CD14-positive monocyte (primary cell): Measurements from ENCODE around the gene TIGD2. TPM values are rescaled to one million over a fixed set of nuclear protein-coding genes. Genes with fewer than 3 reads are reported as not detected.

Source experiments
- DNase-seq, 3 donors: peaks; one replicate each; pipeline ENCODE4 v3.0.0-alpha.2; 2011 to 2022
- H2AFZ ChIP-seq: 2 replicates; pipeline ENCODE4 v1.6.0; 2012; ENCODE audit warnings: mild to moderate bottlenecking, low read depth, low read length, inconsistent platforms; ENCODE audit not compliant: insufficient read depth, poor library complexity, severe bottlenecking
- H3K27ac ChIP-seq, 2 donors: 1 replicate in 1 of 2; 2 replicates in 1 of 2; pipeline ENCODE4 v1.5.1; 2012 to 2013; ENCODE audit warnings: low read length in 2 of 2, control low read depth in 1 of 2, inconsistent platforms in 1 of 2, low read depth in 1 of 2, mild to moderate bottlenecking in 1 of 2
- H3K27me3 ChIP-seq, 2 donors: one replicate each; pipeline versions ENCODE4 v1.6.0 to v1.6.1; 2011 to 2013; ENCODE audit warnings: low read length in 2 of 2; ENCODE audit not compliant: control insufficient read depth in 2 of 2, insufficient read depth in 2 of 2
- H3K36me3 ChIP-seq, 2 donors: replicated peaks in 1 of 2; 1 replicate in 1 of 2; 2 replicates in 1 of 2; pipeline versions ENCODE4 v1.5.1 to v1.6.1; 2012 to 2013; ENCODE audit warnings: low read length in 2 of 2, control low read depth in 1 of 2, inconsistent platforms in 1 of 2, mild to moderate bottlenecking in 1 of 2; ENCODE audit not compliant: insufficient read depth in 2 of 2, control insufficient read depth in 1 of 2
- H3K4me1 ChIP-seq, 2 donors: 1 replicate in 1 of 2; 2 replicates in 1 of 2; pipeline versions ENCODE4 v1.5.1 to v1.6.1; 2012 to 2013; ENCODE audit warnings: low read length in 2 of 2, control low read depth in 1 of 2, inconsistent platforms in 1 of 2, mild to moderate bottlenecking in 1 of 2, moderate library complexity in 1 of 2; ENCODE audit not compliant: insufficient read depth in 2 of 2, control insufficient read depth in 1 of 2
- H3K4me2 ChIP-seq: replicated peaks from 2 replicates; pipeline ENCODE3; 2012; ENCODE audit warnings: low read length, moderate library complexity, mild to moderate bottlenecking; ENCODE audit not compliant: poor library complexity, severe bottlenecking; ENCODE audit errors: extremely low read depth
- H3K4me3 ChIP-seq, 3 experiments: fragments of 200-600 bp in 1 of 3; sonication (generic) in 1 of 3; replicated peaks in 1 of 3; 1 replicate in 2 of 3; 2 replicates in 1 of 3; pipeline ENCODE4 v1.5.1; 2011 to 2013; ENCODE audit warnings: low read length in 3 of 3, mild to moderate bottlenecking in 3 of 3, control low read depth in 2 of 3, low read depth in 2 of 3, inconsistent platforms in 1 of 3, moderate library complexity in 1 of 3
- H3K79me2 ChIP-seq: 2 replicates; pipeline ENCODE4 v1.6.0; 2012; ENCODE audit warnings: mild to moderate bottlenecking, control low read depth, inconsistent platforms, low read length, moderate library complexity; ENCODE audit not compliant: insufficient read depth
- H3K9ac ChIP-seq: 2 replicates; pipeline ENCODE4 v1.6.0; 2017; ENCODE audit warnings: low read length, mild to moderate bottlenecking; ENCODE audit not compliant: insufficient read depth, poor library complexity, severe bottlenecking
- H3K9me3 ChIP-seq, 2 donors: replicated peaks in 1 of 2; 1 replicate in 1 of 2; 2 replicates in 1 of 2; pipeline versions ENCODE4 v1.5.1 to v1.6.1; 2012 to 2013; ENCODE audit warnings: low read length in 2 of 2, control low read depth in 1 of 2; ENCODE audit not compliant: control insufficient read depth in 1 of 2, insufficient read depth in 1 of 2
- H4K20me1 ChIP-seq: 2 replicates; pipeline ENCODE4 v1.6.0; 2012; ENCODE audit warnings: mild to moderate bottlenecking, low read length, control low read depth, moderate library complexity; ENCODE audit not compliant: insufficient read depth
- H3K27ac Mint-ChIP-seq, 7 donors: one replicate each; pipeline ENCODE4 v1.8.0; 2020; ENCODE audit warnings: mild to moderate bottlenecking in 7 of 7, mixed read lengths in 7 of 7, moderate library complexity in 6 of 7, inconsistent platforms in 2 of 7
- H3K27me3 Mint-ChIP-seq, 3 donors: one replicate each; pipeline ENCODE4 v1.8.0; 2021 to 2022; ENCODE audit warnings: low read depth in 3 of 3, mild to moderate bottlenecking in 3 of 3, mixed read lengths in 3 of 3, moderate library complexity in 3 of 3, inconsistent platforms in 1 of 3
- H3K36me3 Mint-ChIP-seq, 2 donors: one replicate each; pipeline ENCODE4 v1.8.0; 2020; ENCODE audit warnings: mixed read lengths in 2 of 2, inconsistent platforms in 1 of 2, mild to moderate bottlenecking in 1 of 2
- H3K4me1 Mint-ChIP-seq: one replicate; pipeline ENCODE4 v1.8.0; 2020; ENCODE audit warnings: mild to moderate bottlenecking, mixed read lengths
- H3K4me3 Mint-ChIP-seq, 2 donors: one replicate each; pipeline ENCODE4 v1.8.0; 2020; ENCODE audit warnings: mild to moderate bottlenecking in 2 of 2, mixed read lengths in 2 of 2, moderate library complexity in 1 of 2
- H3K9me3 Mint-ChIP-seq, 7 donors: one replicate each; pipeline ENCODE4 v1.8.0; 2020 to 2022; ENCODE audit warnings: mixed read lengths in 7 of 7, mild to moderate bottlenecking in 6 of 7, moderate library complexity in 6 of 7, inconsistent platforms in 2 of 7
- CTCF ChIP-seq: fragments of 200-600 bp; IDR thresholded peaks from one replicate; pipeline ENCODE4 v1.8.0; 2022; ENCODE audit warnings: antibody characterized with exemption, mild to moderate bottlenecking
- WGBS: methylation state at CpG from one replicate; pipeline ENCODE4 v1.1.5; 2013; ENCODE audit warnings: missing lambda C conversion rate; ENCODE audit not compliant: insufficient coverage; 5-methylcytosine and 5-hydroxymethylcytosine counted together
- intact Hi-C, 2 donors: fragments of 100-400 bp; cut with micrococcal nuclease; formaldehyde crosslinking; loops; one replicate each; pipeline versions ENCODE4 v1.15.0 to v1.15.1; 2023
- polyA plus RNA-seq, 3 donors: library from polyadenylated mRNA; depleted of rRNA in 1 of 3; unstranded in 2 of 3; stranded (reverse) in 1 of 3; fragments of 300-500 nt in 2 of 3; fragments of >200 nt in 1 of 3; fragmentation: Illumina TruSeq in 2 of 3; gene quantifications; 1 replicate in 2 of 3; 2 replicates in 1 of 3; pipeline ENCODE4 v1.2.3, GENCODE V29; 2012 to 2021

TIGD2 gene
- polyA plus RNA-seq, 3 donors: 1.00 to 2.4 (median 2.1) TPM

- intact Hi-C loops: no loop called here
- H4K20me1 ChIP-seq: no peaks in the 10 kb centered on the region
Observed at GRCh38 chr4:89078300-89078699, 33.0 kb upstream of the TIGD2 start.

GRCh38 chr4:89099034-89099433, 12.3 kb upstream of the TIGD2 start:
- H3K4me3 ChIP-seq: no peak overlapping the region
- Mint-ChIP-seq H3K9me3 (peaks cover 0 to 2% (median 0%) of the 10 kb centered on the region in 7 donors), H3K27me3 (peaks cover 0 to 2% (median 0%) of the 10 kb centered on the region in 3 donors), H3K36me3 (no peaks in the 10 kb centered on the region), H3K27ac (no peak overlapping the region), H3K4me1 (peaks cover 3% of the 10 kb centered on the region), H3K4me3 (no peak overlapping the region)
- H3K36me3 ChIP-seq: no peaks in the 10 kb centered on the region
- intact Hi-C loops: no loop called here
- H3K9ac ChIP-seq: no peak overlapping the region
- H2AFZ ChIP-seq: no peak overlapping the region
- peak in 2 of 3 donors; percentile 6 to 28 for DNase-seq
- no peak for TF ChIP-seq CTCF
- H3K4me1 ChIP-seq: no peaks in the 10 kb centered on the region
- no peaks in the 10 kb centered on the region for H3K9me3 ChIP-seq
- no peaks in the 10 kb centered on the region for H3K79me2 ChIP-seq
- H3K27ac ChIP-seq: no peak overlapping the region
- H3K27me3 ChIP-seq: no peaks in the 10 kb centered on the region
- WGBS: no CpG with 5 or more reads among the region's 2 CpGs
- H3K4me2 ChIP-seq: no peak overlapping the region
- H4K20me1 ChIP-seq: no peaks in the 10 kb centered on the region

More at GRCh38 chr4:89078300-89078699, 33.0 kb upstream of the TIGD2 start:
- Mint-ChIP-seq H3K9me3 (peaks cover 6 to 28% (median 16%) of the 10 kb centered on the region in 7 donors), H3K4me1 (peaks cover 7% of the 10 kb centered on the region), H3K4me3 (no peak overlapping the region), H3K27me3 (peaks cover 0 to 6% (median 2%) of the 10 kb centered on the region in 3 donors), H3K27ac (no peak overlapping the region), H3K36me3 (no peaks in the 10 kb centered on the region)
- H3K9me3 ChIP-seq: peaks cover 10 to 14% of the 10 kb centered on the region in 2 donors
- H2AFZ ChIP-seq: no peak overlapping the region
- no peaks in the 10 kb centered on the region for H3K36me3 ChIP-seq
- no peak overlapping the region for H3K27ac ChIP-seq
- no peak overlapping the region for H3K9ac ChIP-seq
- no peaks in the 10 kb centered on the region for H3K79me2 ChIP-seq
- H3K27me3 ChIP-seq: no peaks in the 10 kb centered on the region
- no peaks in the 10 kb centered on the region for H3K4me1 ChIP-seq
- no peak for DNase-seq
- TF ChIP-seq CTCF: no peak
- WGBS: 100% methylated on average over 1 of the region's 1 CpG
- no peak overlapping the region for H3K4me2 ChIP-seq
- H3K4me3 ChIP-seq: no peak overlapping the region
